Liver (tissue), 9 donors: ENCODE data around the gene ETF1. TPM values are rescaled to one million over a fixed set of nuclear protein-coding genes. Genes with fewer than 3 reads are reported as not detected.

Experiments used
- DNase-seq: peaks from one replicate; pipeline ENCODE4 v3.0.0-alpha.2; 2017; ENCODE audit warnings: low spot score
- H3K27ac ChIP-seq, 2 donors: one replicate each; pipeline ENCODE4 v1.7.0; 2013; ENCODE audit warnings: inconsistent platforms in 2 of 2, low read length in 2 of 2, control low read depth in 1 of 2, low read depth in 1 of 2, mild to moderate bottlenecking in 1 of 2
- H3K27me3 ChIP-seq, 4 donors: one replicate each; pipeline versions ENCODE4 v1.6.1 to v1.7.0; 2013; ENCODE audit warnings: low read length in 3 of 4, inconsistent platforms in 1 of 4, mild to moderate bottlenecking in 1 of 4, moderate library complexity in 1 of 4; ENCODE audit not compliant: control insufficient read depth in 4 of 4, insufficient read depth in 4 of 4
- H3K36me3 ChIP-seq, 4 donors: one replicate each; pipeline versions ENCODE4 v1.6.1 to v1.7.0; 2013; ENCODE audit warnings: low read length in 3 of 4, mild to moderate bottlenecking in 3 of 4, low read depth in 1 of 4, moderate library complexity in 1 of 4; ENCODE audit not compliant: control insufficient read depth in 4 of 4, insufficient read depth in 3 of 4
- H3K4me1 ChIP-seq, 4 donors: one replicate each; pipeline versions ENCODE4 v1.6.1 to v1.7.0; 2013; ENCODE audit warnings: low read length in 3 of 4, mild to moderate bottlenecking in 3 of 4, moderate library complexity in 1 of 4; ENCODE audit not compliant: control insufficient read depth in 4 of 4, insufficient read depth in 4 of 4
- H3K4me3 ChIP-seq, 3 donors: one replicate each; pipeline versions ENCODE4 v1.6.1 to v1.7.0; 2013; ENCODE audit warnings: low read length in 3 of 3, control low read depth in 1 of 3, low read depth in 1 of 3, mild to moderate bottlenecking in 1 of 3
- H3K9ac ChIP-seq, 2 donors: one replicate each; pipeline ENCODE4 v1.7.0; 2013; ENCODE audit warnings: low read length in 2 of 2, mild to moderate bottlenecking in 2 of 2, moderate library complexity in 2 of 2, control low read depth in 1 of 2, low read depth in 1 of 2
- H3K9me3 ChIP-seq, 4 donors: one replicate each; pipeline versions ENCODE4 v1.6.1 to v1.7.0; 2013; ENCODE audit warnings: low read length in 3 of 4; ENCODE audit not compliant: control insufficient read depth in 4 of 4
- EGR1 ChIP-seq, 2 donors: IDR thresholded peaks; 2 replicates each; pipeline ENCODE4 v1.6.1; 2016 to 2018; ENCODE audit warnings: antibody characterized with exemption in 2 of 2, low read depth in 2 of 2
- FOXA1 ChIP-seq: IDR thresholded peaks from 2 replicates; pipeline ENCODE4 v1.6.1; 2016; ENCODE audit warnings: antibody characterized with exemption
- FOXA2 ChIP-seq: IDR thresholded peaks from 2 replicates; pipeline ENCODE4 v1.6.1; 2016; ENCODE audit warnings: antibody characterized with exemption
- GABPA ChIP-seq, 2 donors: IDR thresholded peaks in 1 of 2; conservative IDR thresholded peaks in 1 of 2; 2 replicates each; pipeline ENCODE4 v1.6.1; 2016; ENCODE audit warnings: antibody characterized with exemption in 2 of 2, mild to moderate bottlenecking in 1 of 2, moderate library complexity in 1 of 2
- HNF4A ChIP-seq, 2 donors: conservative IDR thresholded peaks; 2 replicates each; pipeline ENCODE4 v1.6.1; 2016; ENCODE audit warnings: antibody characterized with exemption in 2 of 2, mild to moderate bottlenecking in 2 of 2
- HNF4G ChIP-seq: IDR thresholded peaks from 2 replicates; pipeline ENCODE4 v1.6.1; 2016; ENCODE audit warnings: antibody characterized with exemption
- JUND ChIP-seq, 2 donors: IDR thresholded peaks; 2 replicates each; pipeline ENCODE4 v1.6.1; 2016; ENCODE audit warnings: antibody characterized with exemption in 2 of 2
- NR2F2 ChIP-seq: IDR thresholded peaks from 2 replicates; pipeline ENCODE4 v1.6.1; 2016; ENCODE audit warnings: antibody characterized with exemption
- RAD21 ChIP-seq, 2 donors: IDR thresholded peaks; 2 replicates each; pipeline ENCODE4 v1.6.1; 2016; ENCODE audit warnings: antibody characterized with exemption in 2 of 2, mild to moderate bottlenecking in 2 of 2
- RXRA ChIP-seq, 2 donors: IDR thresholded peaks; 2 replicates each; pipeline ENCODE4 v1.6.1; 2017 to 2018; ENCODE audit warnings: antibody characterized with exemption in 2 of 2, mild to moderate bottlenecking in 1 of 2
- SP1 ChIP-seq: IDR thresholded peaks from 2 replicates; pipeline ENCODE4 v1.6.1; 2018; ENCODE audit warnings: antibody characterized with exemption, mild to moderate bottlenecking
- TAF1 ChIP-seq: conservative IDR thresholded peaks from 2 replicates; pipeline ENCODE4 v1.6.1; 2016; ENCODE audit warnings: antibody characterized with exemption, mild to moderate bottlenecking
- YY1 ChIP-seq: IDR thresholded peaks from 2 replicates; pipeline ENCODE4 v1.6.1; 2016; ENCODE audit warnings: antibody characterized with exemption, mild to moderate bottlenecking
- WGBS: extraction: QIAGEN DNeasy Blood & Tissue Kit; methylation state at CpG from one replicate; pipeline ENCODE4 v1.1.7; 2013; 5-methylcytosine and 5-hydroxymethylcytosine counted together
- polyA plus RNA-seq, 2 donors: library from polyadenylated mRNA; stranded (reverse) in 1 of 2; unstranded in 1 of 2; fragments of 200-250 nt in 1 of 2; fragments of >200 nt in 1 of 2; fragmentation: Nextera tagmentation in 1 of 2; extraction: Ambion mirVana in 1 of 2; gene quantifications; one replicate each; pipeline versions ENCODE4 v1.2.1 to v1.2.3, GENCODE V29; 2013 to 2015
- total RNA-seq, 2 donors: library from RNA; depleted of rRNA; stranded (reverse); fragments of >200 nt; gene quantifications; one replicate each; pipeline ENCODE4 v1.2.3, GENCODE V29; 2014
- TF ChIP-seq, protein P1 (sequence below): IDR thresholded peaks from 2 replicates; pipeline ENCODE4 v1.6.1; 2016; ENCODE audit warnings: antibody characterized with exemption, mild to moderate bottlenecking
- TF ChIP-seq, protein P2 (sequence below): IDR thresholded peaks from 2 replicates; pipeline ENCODE4 v1.6.1; 2016; ENCODE audit warnings: antibody characterized with exemption
- TF ChIP-seq, protein P3 (sequence below): IDR thresholded peaks from 2 replicates; pipeline ENCODE4 v1.6.1; 2016; ENCODE audit warnings: antibody characterized with exemption
- TF ChIP-seq, protein P4 (sequence below): IDR thresholded peaks from 2 replicates; pipeline ENCODE4 v1.6.1; 2016; ENCODE audit warnings: antibody characterized with exemption
- TF ChIP-seq, protein P5 (sequence below): fragments of 150-350 bp; IDR thresholded peaks from 2 replicates; pipeline ENCODE4 v1.5.1; 2017; ENCODE audit warnings: improper control_type of control experiment, low read depth, low read length; ENCODE audit not compliant: missing input control
- donor health status: healthy.
- donor health status: healthy.
- donor health status: healthy.
- donor health status: healthy.
- donor health status: healthy.

Gene ETF1
- total and polyA plus RNA-seq, 4 donors, result 21.7 to 39.7 (median 31.1) TPM

DNA sequence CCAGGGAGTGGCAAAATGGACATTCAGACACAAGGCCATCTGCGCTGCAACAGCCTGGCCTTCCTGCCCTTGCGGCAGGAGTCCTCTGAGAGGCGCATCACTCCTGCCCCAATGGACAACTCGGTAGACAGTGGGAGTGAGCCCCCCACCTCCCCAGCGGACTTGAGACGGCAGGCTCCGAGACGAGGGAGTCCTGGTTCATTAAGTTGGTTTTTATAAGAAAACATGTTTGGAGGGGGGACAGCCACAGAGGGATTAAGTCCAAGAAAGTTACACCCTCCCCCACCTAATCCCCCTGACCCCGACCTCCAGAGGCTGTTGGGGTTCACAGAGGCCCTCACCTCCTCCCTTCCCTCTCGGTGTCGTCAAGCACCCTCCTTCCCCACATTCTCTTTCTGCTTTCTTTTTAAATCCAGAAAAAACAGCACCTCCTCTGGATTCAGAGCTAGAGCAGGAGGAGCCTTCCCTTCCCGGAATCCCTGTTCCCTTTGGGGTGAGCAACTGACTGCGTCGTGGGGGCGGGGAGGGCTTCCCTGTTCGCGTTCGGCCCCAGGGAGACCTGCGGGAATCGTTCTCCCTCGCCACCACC lies 79.5 kb downstream of the ETF1 start:
- Histone ChIP-seq H3K36me3 (peaks cover 2 to 14% (median 13%) of the 10 kb centered on the region in 4 donors), H3K9ac (peak overlapping the region; percentile 49 to 52), H3K4me3 (peak overlapping the region; percentile 52 to 84 (median 83)), H3K27me3 (no peaks in the 10 kb centered on the region), H3K4me1 (peaks cover 0 to 25% (median 14%) of the 10 kb centered on the region in 4 donors), H3K9me3 (no peaks in the 10 kb centered on the region), H3K27ac (peak overlapping the region; percentile 94 to 95)
- WGBS, result 22% methylated on average over 21 of the region's 21 CpGs
- no peak for DNase-seq
- TF ChIP-seq GABPA (IDR thresholded peaks at IDR 0.05 in 1 of 2, conservative IDR thresholded peaks at IDR 0.05 in 1 of 2) (no peak), TAF1 (no peak), JUND (IDR thresholded peaks at IDR 0.05) (no peak), YY1 (no peak), HNF4G (no peak), RAD21 (IDR thresholded peaks at IDR 0.05) (no peak), HNF4A (conservative IDR thresholded peaks at IDR 0.05) (no peak), FOXA2 (no peak), SP1 (no peak), NR2F2 (peak; percentile 50), RXRA (IDR thresholded peaks at IDR 0.05) (peak in 1 of 2 donors; percentile 13), FOXA1 (no peak), EGR1 (IDR thresholded peaks at IDR 0.05; ENCODE audit: low read depth in 2 of 2) (no peak)
- TF ChIP-seq, protein P1, sequence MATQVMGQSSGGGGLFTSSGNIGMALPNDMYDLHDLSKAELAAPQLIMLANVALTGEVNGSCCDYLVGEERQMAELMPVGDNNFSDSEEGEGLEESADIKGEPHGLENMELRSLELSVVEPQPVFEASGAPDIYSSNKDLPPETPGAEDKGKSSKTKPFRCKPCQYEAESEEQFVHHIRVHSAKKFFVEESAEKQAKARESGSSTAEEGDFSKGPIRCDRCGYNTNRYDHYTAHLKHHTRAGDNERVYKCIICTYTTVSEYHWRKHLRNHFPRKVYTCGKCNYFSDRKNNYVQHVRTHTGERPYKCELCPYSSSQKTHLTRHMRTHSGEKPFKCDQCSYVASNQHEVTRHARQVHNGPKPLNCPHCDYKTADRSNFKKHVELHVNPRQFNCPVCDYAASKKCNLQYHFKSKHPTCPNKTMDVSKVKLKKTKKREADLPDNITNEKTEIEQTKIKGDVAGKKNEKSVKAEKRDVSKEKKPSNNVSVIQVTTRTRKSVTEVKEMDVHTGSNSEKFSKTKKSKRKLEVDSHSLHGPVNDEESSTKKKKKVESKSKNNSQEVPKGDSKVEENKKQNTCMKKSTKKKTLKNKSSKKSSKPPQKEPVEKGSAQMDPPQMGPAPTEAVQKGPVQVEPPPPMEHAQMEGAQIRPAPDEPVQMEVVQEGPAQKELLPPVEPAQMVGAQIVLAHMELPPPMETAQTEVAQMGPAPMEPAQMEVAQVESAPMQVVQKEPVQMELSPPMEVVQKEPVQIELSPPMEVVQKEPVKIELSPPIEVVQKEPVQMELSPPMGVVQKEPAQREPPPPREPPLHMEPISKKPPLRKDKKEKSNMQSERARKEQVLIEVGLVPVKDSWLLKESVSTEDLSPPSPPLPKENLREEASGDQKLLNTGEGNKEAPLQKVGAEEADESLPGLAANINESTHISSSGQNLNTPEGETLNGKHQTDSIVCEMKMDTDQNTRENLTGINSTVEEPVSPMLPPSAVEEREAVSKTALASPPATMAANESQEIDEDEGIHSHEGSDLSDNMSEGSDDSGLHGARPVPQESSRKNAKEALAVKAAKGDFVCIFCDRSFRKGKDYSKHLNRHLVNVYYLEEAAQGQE, result no peak
- TF ChIP-seq, protein P2, sequence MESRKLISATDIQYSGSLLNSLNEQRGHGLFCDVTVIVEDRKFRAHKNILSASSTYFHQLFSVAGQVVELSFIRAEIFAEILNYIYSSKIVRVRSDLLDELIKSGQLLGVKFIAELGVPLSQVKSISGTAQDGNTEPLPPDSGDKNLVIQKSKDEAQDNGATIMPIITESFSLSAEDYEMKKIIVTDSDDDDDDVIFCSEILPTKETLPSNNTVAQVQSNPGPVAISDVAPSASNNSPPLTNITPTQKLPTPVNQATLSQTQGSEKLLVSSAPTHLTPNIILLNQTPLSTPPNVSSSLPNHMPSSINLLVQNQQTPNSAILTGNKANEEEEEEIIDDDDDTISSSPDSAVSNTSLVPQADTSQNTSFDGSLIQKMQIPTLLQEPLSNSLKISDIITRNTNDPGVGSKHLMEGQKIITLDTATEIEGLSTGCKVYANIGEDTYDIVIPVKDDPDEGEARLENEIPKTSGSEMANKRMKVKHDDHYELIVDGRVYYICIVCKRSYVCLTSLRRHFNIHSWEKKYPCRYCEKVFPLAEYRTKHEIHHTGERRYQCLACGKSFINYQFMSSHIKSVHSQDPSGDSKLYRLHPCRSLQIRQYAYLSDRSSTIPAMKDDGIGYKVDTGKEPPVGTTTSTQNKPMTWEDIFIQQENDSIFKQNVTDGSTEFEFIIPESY, result no peak
- TF ChIP-seq, protein P3, sequence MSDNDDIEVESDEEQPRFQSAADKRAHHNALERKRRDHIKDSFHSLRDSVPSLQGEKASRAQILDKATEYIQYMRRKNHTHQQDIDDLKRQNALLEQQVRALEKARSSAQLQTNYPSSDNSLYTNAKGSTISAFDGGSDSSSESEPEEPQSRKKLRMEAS, result no peak
- TF ChIP-seq, protein P4, sequence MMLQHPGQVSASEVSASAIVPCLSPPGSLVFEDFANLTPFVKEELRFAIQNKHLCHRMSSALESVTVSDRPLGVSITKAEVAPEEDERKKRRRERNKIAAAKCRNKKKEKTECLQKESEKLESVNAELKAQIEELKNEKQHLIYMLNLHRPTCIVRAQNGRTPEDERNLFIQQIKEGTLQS, result no peak
- TF ChIP-seq, protein P5, sequence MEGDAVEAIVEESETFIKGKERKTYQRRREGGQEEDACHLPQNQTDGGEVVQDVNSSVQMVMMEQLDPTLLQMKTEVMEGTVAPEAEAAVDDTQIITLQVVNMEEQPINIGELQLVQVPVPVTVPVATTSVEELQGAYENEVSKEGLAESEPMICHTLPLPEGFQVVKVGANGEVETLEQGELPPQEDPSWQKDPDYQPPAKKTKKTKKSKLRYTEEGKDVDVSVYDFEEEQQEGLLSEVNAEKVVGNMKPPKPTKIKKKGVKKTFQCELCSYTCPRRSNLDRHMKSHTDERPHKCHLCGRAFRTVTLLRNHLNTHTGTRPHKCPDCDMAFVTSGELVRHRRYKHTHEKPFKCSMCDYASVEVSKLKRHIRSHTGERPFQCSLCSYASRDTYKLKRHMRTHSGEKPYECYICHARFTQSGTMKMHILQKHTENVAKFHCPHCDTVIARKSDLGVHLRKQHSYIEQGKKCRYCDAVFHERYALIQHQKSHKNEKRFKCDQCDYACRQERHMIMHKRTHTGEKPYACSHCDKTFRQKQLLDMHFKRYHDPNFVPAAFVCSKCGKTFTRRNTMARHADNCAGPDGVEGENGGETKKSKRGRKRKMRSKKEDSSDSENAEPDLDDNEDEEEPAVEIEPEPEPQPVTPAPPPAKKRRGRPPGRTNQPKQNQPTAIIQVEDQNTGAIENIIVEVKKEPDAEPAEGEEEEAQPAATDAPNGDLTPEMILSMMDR, result peak; percentile 17
